K562 (cell line): ENCODE results near the gene TRMT1L. TPM values are rescaled to one million over a fixed set of nuclear protein-coding genes. Genes with fewer than 3 reads are reported as not detected.
A peak's percentile ranks its signal among the peaks of the same experiment; 100 is the strongest.

Experiments used
- BRF1 ChIP-seq: IDR thresholded peaks from 3 replicates; pipeline ENCODE4 v1.6.1; 2011; ENCODE audit warnings: borderline replicate concordance, mild to moderate bottlenecking; ENCODE audit not compliant: insufficient read length; ENCODE audit errors: extremely low read depth
- C11orf30 ChIP-seq: fragments of 450-650 bp; IDR thresholded peaks from 2 replicates; pipeline ENCODE4 v1.6.1; 2016; ENCODE audit warnings: low read depth, mild to moderate bottlenecking
- CREBBP ChIP-seq: IDR thresholded peaks from one replicate; pipeline ENCODE4 v1.6.1; 2012; ENCODE audit warnings: low read depth, mild to moderate bottlenecking, control low read depth, inconsistent platforms, low read length
- ELK1 ChIP-seq: sonication (generic); formaldehyde crosslinking; IDR thresholded peaks from 2 replicates; pipeline ENCODE4 v1.8.1; 2022; ENCODE audit warnings: missing genetic modification reagents
- FOXJ2 ChIP-seq: fragments of 200-800 bp; sonication (Bioruptor generic); IDR thresholded peaks from 2 replicates; pipeline ENCODE4 v1.6.1; 2016; ENCODE audit warnings: missing genetic modification characterization, missing compliant biosample characterization
- GTF2A2 ChIP-seq: IDR thresholded peaks from 2 replicates; pipeline ENCODE4 v1.6.1; 2016; ENCODE audit warnings: mild to moderate bottlenecking, missing genetic modification characterization, missing compliant biosample characterization
- HINFP ChIP-seq: fragments of 450-650 bp; conservative IDR thresholded peaks from 2 replicates; pipeline ENCODE4 v1.6.1; 2016; ENCODE audit warnings: missing genetic modification characterization, low read depth, mild to moderate bottlenecking, control low read depth, missing compliant biosample characterization
- MEIS2 ChIP-seq: fragments of 450-650 bp; IDR thresholded peaks from 2 replicates; pipeline ENCODE4 v1.6.1; 2014; ENCODE audit warnings: mild to moderate bottlenecking; ENCODE audit not compliant: partially characterized antibody
- NFIC ChIP-seq: fragments of 450-650 bp; IDR thresholded peaks from 2 replicates; pipeline ENCODE4 v1.6.1; 2017; ENCODE audit warnings: mild to moderate bottlenecking, inconsistent platforms
- NR0B1 ChIP-seq: fragments of 450-650 bp; IDR thresholded peaks from one replicate; pipeline ENCODE4 v1.6.1; 2018; ENCODE audit warnings: mild to moderate bottlenecking, moderate library complexity; ENCODE audit not compliant: partially characterized antibody
- PHTF2 ChIP-seq: fragments of 250-450 bp; sonication (Bioruptor Pico); IDR thresholded peaks from 2 replicates; pipeline ENCODE4 v1.5.0; 2021; ENCODE audit warnings: mild to moderate bottlenecking
- POLR2B ChIP-seq: fragments of 450-650 bp; IDR thresholded peaks from 2 replicates; pipeline ENCODE4 v1.6.1; 2018; ENCODE audit warnings: low read depth; ENCODE audit not compliant: partially characterized antibody
- SPI1 ChIP-seq: IDR thresholded peaks from 2 replicates; pipeline ENCODE4 v1.6.1; 2011; ENCODE audit warnings: low read depth, low read length, control low read depth, borderline replicate concordance
- ZNF316 ChIP-seq: fragments of 450-650 bp; IDR thresholded peaks from 2 replicates; pipeline ENCODE4 v1.6.1; 2016
- ZNF589 ChIP-seq: fragments of 200-800 bp; sonication (Bioruptor generic); IDR thresholded peaks from 2 replicates; pipeline ENCODE4 v1.6.1; 2016; ENCODE audit warnings: low read depth, missing genetic modification characterization, missing compliant biosample characterization
- polyA plus RNA-seq, 8 experiments: library from polyadenylated mRNA; depleted of rRNA in 4 of 8; stranded (reverse) in 5 of 8; unstranded in 3 of 8; fragments of >200 nt; fragmentation: Nextera tagmentation in 2 of 8; fragmentation: Illumina TruSeq in 1 of 8; extraction: Ambion mirVana in 2 of 8; extraction: Trizol in 1 of 8; gene quantifications; 2 replicates each; pipeline versions ENCODE4 v1.2.1 to v1.2.3, GENCODE V29; 2011 to 2014; ENCODE audit warnings: inconsistent platforms in 1 of 8, missing spikeins in 1 of 8
- total RNA-seq, 7 experiments: library from RNA; depleted of rRNA in 6 of 7; stranded (reverse); fragments of >200 nt in 6 of 7; fragmentation: Illumina TruSeq in 2 of 7; extraction: Trizol in 2 of 7; gene quantifications; 2 replicates each; pipeline versions ENCODE4 v1.2.1 to v1.2.3, GENCODE V29; 2011 to 2021; ENCODE audit warnings: low replicate concordance in 1 of 7

The TRMT1L gene
- total and polyA plus RNA-seq, 9 of the 15 experiments (the other 6 are each of a cell fraction or from before 2014, with no cell fraction given): 6.4 to 88.9 (median 32.9) TPM

- TF ChIP-seq MEIS2 (no peak), BRF1 (no peak), GTF2A2 (tag) (no peak), ELK1 (CRISPR knock-in tag) (no peak), ZNF316 (peak; percentile 97), POLR2B (no peak), NFIC (peak; percentile 8; the same call in 1 of the 2 replicates), NR0B1 (no peak), ZNF589 (CRISPR knock-in tag) (no peak), SPI1 (no peak), HINFP (tag) (no peak), PHTF2 (CRISPR knock-in tag) (no peak), CREBBP (no peak), FOXJ2 (tag) (no peak), C11orf30 (peak; percentile 91)
Observed at GRCh38 chr1:185151215-185151614, 5.5 kb downstream of the TRMT1L start (continued).
